NB4 (cell line): ENCODE measurements around the gene SAA1.

Source experiments
- DNase-seq: peaks from one replicate; pipeline ENCODE4 v3.0.0; 2010; ENCODE audit warnings: low read depth
- H3K4me3 ChIP-seq: one replicate; pipeline ENCODE4 v1.5.1; 2011; ENCODE audit warnings: mild to moderate bottlenecking, low read depth, low read length, moderate library complexity
- CTCF ChIP-seq: IDR thresholded peaks from one replicate; pipeline ENCODE4 v1.5.1; 2012; ENCODE audit warnings: low read depth, low read length
- MAX ChIP-seq: IDR thresholded peaks from 2 replicates; pipeline ENCODE4 v1.6.1; 2011; ENCODE audit warnings: low read depth, low read length
- MYC ChIP-seq: IDR thresholded peaks from 2 replicates; pipeline ENCODE4 v1.6.1; 2011; ENCODE audit warnings: low read depth, low read length
- POLR2A ChIP-seq: IDR thresholded peaks from 2 replicates; pipeline ENCODE4 v1.6.1; 2011; ENCODE audit warnings: mild to moderate bottlenecking; ENCODE audit not compliant: insufficient read length; ENCODE audit errors: extremely low read depth

SAA1 gene

GRCh38 chr11:18265949-18266348, at the start of gene SAA1:
TSS of gene SAA1 (plus strand) at chr11:18266264. CDS start at chr11:18266888, 624 bp downstream.
- no peak within 1 kb of the TSS for H3K4me3 ChIP-seq
- DNase-seq, result no peak
- no peak for TF ChIP-seq CTCF
- TF ChIP-seq MYC, result no peak
- TF ChIP-seq MAX, result no peak

- H3K4me3 ChIP-seq, result no peak overlapping the region
- TF ChIP-seq MAX (no peak), CTCF (no peak), POLR2A (no peak), MYC (no peak)
- DNase-seq, result no peak
Observed at GRCh38 chr11:18221274-18221876, 44.7 kb upstream of the SAA1 start.

- no peak for DNase-seq
- TF ChIP-seq CTCF, result no peak
- no peak for TF ChIP-seq MAX
- no peak for TF ChIP-seq MYC
- no peak for TF ChIP-seq POLR2A
- no peak overlapping the region for H3K4me3 ChIP-seq
Observed at GRCh38 chr11:18222814-18223421, 43.1 kb upstream of the SAA1 start.

- TF ChIP-seq POLR2A (no peak), CTCF (no peak), MAX (no peak), MYC (no peak)
- no peak overlapping the region for H3K4me3 ChIP-seq
- DNase-seq, result no peak
Observed at GRCh38 chr11:18223591-18224387, 42.3 kb upstream of the SAA1 start.

- no peak overlapping the region for H3K4me3 ChIP-seq
- no peak for DNase-seq
- TF ChIP-seq MAX, result no peak
- TF ChIP-seq MYC, result no peak
- TF ChIP-seq POLR2A, result no peak
- no peak for TF ChIP-seq CTCF
Observed at GRCh38 chr11:18225913-18226312, 40.2 kb upstream of the SAA1 start.
